Loucy (cell line): ENCODE results near the gene YAP1.
"Not testable (repeated sequence)": the region's sequence is repeated elsewhere in the genome, so short reads cannot be mapped to it uniquely, and the experiment has no call there.

Experiments used
- H2AFZ ChIP-seq: fragments of 200-600 bp; sonication (generic); 2 replicates; pipeline ENCODE4 v1.6.0; 2016; ENCODE audit warnings: antibody characterized with exemption, mild to moderate bottlenecking, low read length, moderate library complexity
- H3F3A ChIP-seq: fragments of 200-600 bp; 2 replicates; pipeline ENCODE4 v1.6.0; 2016; ENCODE audit warnings: antibody characterized with exemption, low read depth, mild to moderate bottlenecking
- H3K27me3 ChIP-seq: fragments of 200-600 bp; sonication (generic); 2 replicates; pipeline ENCODE4 v1.6.1; 2014; ENCODE audit warnings: low read length, mild to moderate bottlenecking; ENCODE audit not compliant: insufficient read depth, poor library complexity, severe bottlenecking
- H3K36me3 ChIP-seq: fragments of 200-600 bp; sonication (generic); 2 replicates; pipeline ENCODE4 v1.6.1; 2016; ENCODE audit warnings: low read length; ENCODE audit not compliant: insufficient read depth
- H3K4me1 ChIP-seq: fragments of 200-600 bp; sonication (generic); 2 replicates; pipeline ENCODE4 v1.5.1; 2014; ENCODE audit warnings: low read length, mild to moderate bottlenecking; ENCODE audit not compliant: insufficient read depth, poor library complexity, severe bottlenecking
- H3K4me2 ChIP-seq: fragments of 200-600 bp; sonication (generic); 2 replicates; pipeline ENCODE4 v1.6.0; 2014; ENCODE audit warnings: antibody characterized with exemption, low read length, low read depth, mild to moderate bottlenecking; ENCODE audit not compliant: poor library complexity, severe bottlenecking
- H3K4me3 ChIP-seq: fragments of 200-600 bp; sonication (generic); 2 replicates; pipeline ENCODE4 v1.5.1; 2014; ENCODE audit warnings: low read length, mild to moderate bottlenecking, mixed read lengths; ENCODE audit not compliant: poor library complexity, severe bottlenecking
- H3K79me2 ChIP-seq: fragments of 200-600 bp; sonication (generic); 2 replicates; pipeline ENCODE4 v1.6.1; 2014; ENCODE audit warnings: low read length; ENCODE audit not compliant: insufficient read depth
- H3K9ac ChIP-seq: fragments of 200-600 bp; sonication (generic); 2 replicates; pipeline ENCODE4 v1.6.0; 2014; ENCODE audit warnings: mild to moderate bottlenecking, low read depth, low read length, moderate library complexity; ENCODE audit not compliant: poor library complexity, severe bottlenecking
- H3K9me2 ChIP-seq: fragments of 200-600 bp; sonication (generic); replicated peaks from 2 replicates; pipeline ENCODE4 v1.6.1; 2016; ENCODE audit warnings: low read depth, low read length, mixed read lengths
- H3K9me3 ChIP-seq: fragments of 200-600 bp; sonication (generic); 2 replicates; pipeline ENCODE4 v1.6.1; 2014; ENCODE audit warnings: mild to moderate bottlenecking, antibody characterized with exemption, low read length, low read depth; ENCODE audit not compliant: insufficient read depth
- H4K20me1 ChIP-seq: fragments of 200-600 bp; sonication (generic); 2 replicates; pipeline ENCODE4 v1.6.0; 2014; ENCODE audit warnings: antibody characterized with exemption, low read length, mild to moderate bottlenecking; ENCODE audit not compliant: insufficient read depth, poor library complexity, severe bottlenecking
- CTCF ChIP-seq: fragments of 200-600 bp; sonication (generic); conservative IDR thresholded peaks from 2 replicates; pipeline ENCODE4 v1.5.1; 2014; ENCODE audit warnings: mild to moderate bottlenecking, antibody characterized with exemption, low read length
- EZH2phosphoT487 ChIP-seq: fragments of 200-600 bp; IDR thresholded peaks from 2 replicates; pipeline ENCODE4 v1.6.1; 2018; ENCODE audit warnings: antibody characterized with exemption, mild to moderate bottlenecking, moderate library complexity, borderline replicate concordance

Gene YAP1

GRCh38 chr11:102263379-102264003 is 153.2 kb downstream of the YAP1 start:
- no peaks in the 10 kb centered on the region for H4K20me1 ChIP-seq
- H3K4me1 ChIP-seq: no peaks in the 10 kb centered on the region
- H3K4me2 ChIP-seq: no peak overlapping the region
- no peak for TF ChIP-seq CTCF
- no peak for TF ChIP-seq EZH2phosphoT487
- no peaks in the 10 kb centered on the region for H3K27me3 ChIP-seq
- no peak overlapping the region for H3K4me3 ChIP-seq
- no peaks in the 10 kb centered on the region for H3K36me3 ChIP-seq
- no peaks in the 10 kb centered on the region for H3K79me2 ChIP-seq
- no peaks in the 10 kb centered on the region for H3F3A ChIP-seq
- H3K9me3 ChIP-seq: no peaks in the 10 kb centered on the region
- H3K9me2 ChIP-seq: no peaks in the 10 kb centered on the region
- no peak overlapping the region for H2AFZ ChIP-seq
- no peak overlapping the region for H3K9ac ChIP-seq

- peaks cover 10% of the 10 kb centered on the region for H3K4me1 ChIP-seq
- not testable (repeated sequence) for H3K79me2 ChIP-seq, H3K27me3 ChIP-seq, H3K9ac ChIP-seq, H3K9me2 ChIP-seq, H3F3A ChIP-seq, H3K4me2 ChIP-seq, H2AFZ ChIP-seq, H3K9me3 ChIP-seq, H3K4me3 ChIP-seq, H4K20me1 ChIP-seq, H3K36me3 ChIP-seq
Observed at GRCh38 chr11:102264704-102265103, 154.5 kb downstream of the YAP1 start.

GRCh38 chr11:102266099-102266498 is 155.9 kb downstream of the YAP1 start:
- peaks cover 14% of the 10 kb centered on the region for H3K4me1 ChIP-seq
- H4K20me1 ChIP-seq: no peaks in the 10 kb centered on the region
- H3K4me3 ChIP-seq: no peak overlapping the region
- no peak overlapping the region for H2AFZ ChIP-seq
- no peaks in the 10 kb centered on the region for H3K27me3 ChIP-seq
- no peaks in the 10 kb centered on the region for H3K79me2 ChIP-seq
- H3K9me3 ChIP-seq: no peaks in the 10 kb centered on the region
- H3K36me3 ChIP-seq: no peaks in the 10 kb centered on the region
- H3F3A ChIP-seq: no peaks in the 10 kb centered on the region
- TF ChIP-seq EZH2phosphoT487: no peak
- TF ChIP-seq CTCF: no peak
- no peak overlapping the region for H3K9ac ChIP-seq
- no peaks in the 10 kb centered on the region for H3K9me2 ChIP-seq
- H3K4me2 ChIP-seq: no peak overlapping the region

GRCh38 chr11:102267609-102268008 is 157.4 kb downstream of the YAP1 start:
- no peak overlapping the region for H3K4me2 ChIP-seq
- H3K4me1 ChIP-seq: peaks cover 14% of the 10 kb centered on the region
- H3K9me3 ChIP-seq: no peaks in the 10 kb centered on the region
- TF ChIP-seq CTCF (no peak), EZH2phosphoT487 (no peak)
- H3K4me3 ChIP-seq: no peak overlapping the region
- H3K79me2 ChIP-seq: no peaks in the 10 kb centered on the region
- no peaks in the 10 kb centered on the region for H3F3A ChIP-seq
- H3K36me3 ChIP-seq: no peaks in the 10 kb centered on the region
- no peak overlapping the region for H2AFZ ChIP-seq
- no peaks in the 10 kb centered on the region for H3K9me2 ChIP-seq
- no peaks in the 10 kb centered on the region for H3K27me3 ChIP-seq
- no peak overlapping the region for H3K9ac ChIP-seq
- H4K20me1 ChIP-seq: no peaks in the 10 kb centered on the region
